H1 (cell line): ENCODE data around the gene IREB2. TPM values are rescaled to one million over a fixed set of nuclear protein-coding genes. Genes with fewer than 3 reads are reported as not detected.

Experiments used
- polyA plus RNA-seq, 7 experiments: library from polyadenylated mRNA; depleted of rRNA in 3 of 7; stranded (reverse) in 5 of 7; unstranded in 2 of 7; fragments of >200 nt in 5 of 7; fragments of 200-250 nt in 2 of 7; gene quantifications; 1 replicate in 5 of 7; 2 replicates in 1 of 7; 4 replicates in 1 of 7; pipeline versions ENCODE4 v1.2.1 to v1.2.3, GENCODE V29; 2011 to 2013; ENCODE audit warnings: missing spikeins in 2 of 7, mixed read lengths in 2 of 7
- total RNA-seq: library from RNA; stranded (reverse); fragmentation: NEBNext Ultra II Directional; extraction: Animal tissue kit (Norgen Biotek cat#: 25700); gene quantifications from 2 replicates; pipeline ENCODE4 v1.2.1, GENCODE V29; 2021
- TF ChIP-seq, protein P1 (sequence below): fragments of 300-600 bp; sonication (generic); IDR thresholded peaks from 2 replicates; pipeline ENCODE4 v1.7.1; 2012; ENCODE audit warnings: low read length, moderate library complexity, mild to moderate bottlenecking, inconsistent platforms; ENCODE audit not compliant: insufficient replicate concordance

IREB2 gene
- total and polyA plus RNA-seq, 2 of the 8 experiments (the other 6 are each of a cell fraction or from before 2014, with no cell fraction given), result 21.0 to 103 TPM

DNA sequence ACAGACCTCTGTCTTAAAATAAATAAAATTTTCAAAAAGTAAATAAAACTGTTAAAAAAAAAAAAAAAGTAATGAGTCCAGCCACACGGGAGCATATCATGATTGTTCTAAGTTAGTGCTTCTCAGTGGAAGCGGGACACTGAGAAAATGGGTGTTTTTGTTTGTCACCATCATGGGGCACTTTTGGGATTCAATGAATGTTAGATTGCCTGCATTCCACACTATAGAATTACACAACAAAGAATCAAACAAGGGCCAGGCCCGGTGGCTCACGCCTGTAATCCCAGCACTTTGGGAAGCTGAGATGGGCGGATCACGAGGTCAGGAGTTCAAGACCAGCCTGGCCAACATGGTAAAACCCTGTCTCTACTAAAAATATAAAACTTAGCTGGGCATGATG is 3.3 kb upstream of the IREB2 start (continued):
- TF ChIP-seq, protein P1, sequence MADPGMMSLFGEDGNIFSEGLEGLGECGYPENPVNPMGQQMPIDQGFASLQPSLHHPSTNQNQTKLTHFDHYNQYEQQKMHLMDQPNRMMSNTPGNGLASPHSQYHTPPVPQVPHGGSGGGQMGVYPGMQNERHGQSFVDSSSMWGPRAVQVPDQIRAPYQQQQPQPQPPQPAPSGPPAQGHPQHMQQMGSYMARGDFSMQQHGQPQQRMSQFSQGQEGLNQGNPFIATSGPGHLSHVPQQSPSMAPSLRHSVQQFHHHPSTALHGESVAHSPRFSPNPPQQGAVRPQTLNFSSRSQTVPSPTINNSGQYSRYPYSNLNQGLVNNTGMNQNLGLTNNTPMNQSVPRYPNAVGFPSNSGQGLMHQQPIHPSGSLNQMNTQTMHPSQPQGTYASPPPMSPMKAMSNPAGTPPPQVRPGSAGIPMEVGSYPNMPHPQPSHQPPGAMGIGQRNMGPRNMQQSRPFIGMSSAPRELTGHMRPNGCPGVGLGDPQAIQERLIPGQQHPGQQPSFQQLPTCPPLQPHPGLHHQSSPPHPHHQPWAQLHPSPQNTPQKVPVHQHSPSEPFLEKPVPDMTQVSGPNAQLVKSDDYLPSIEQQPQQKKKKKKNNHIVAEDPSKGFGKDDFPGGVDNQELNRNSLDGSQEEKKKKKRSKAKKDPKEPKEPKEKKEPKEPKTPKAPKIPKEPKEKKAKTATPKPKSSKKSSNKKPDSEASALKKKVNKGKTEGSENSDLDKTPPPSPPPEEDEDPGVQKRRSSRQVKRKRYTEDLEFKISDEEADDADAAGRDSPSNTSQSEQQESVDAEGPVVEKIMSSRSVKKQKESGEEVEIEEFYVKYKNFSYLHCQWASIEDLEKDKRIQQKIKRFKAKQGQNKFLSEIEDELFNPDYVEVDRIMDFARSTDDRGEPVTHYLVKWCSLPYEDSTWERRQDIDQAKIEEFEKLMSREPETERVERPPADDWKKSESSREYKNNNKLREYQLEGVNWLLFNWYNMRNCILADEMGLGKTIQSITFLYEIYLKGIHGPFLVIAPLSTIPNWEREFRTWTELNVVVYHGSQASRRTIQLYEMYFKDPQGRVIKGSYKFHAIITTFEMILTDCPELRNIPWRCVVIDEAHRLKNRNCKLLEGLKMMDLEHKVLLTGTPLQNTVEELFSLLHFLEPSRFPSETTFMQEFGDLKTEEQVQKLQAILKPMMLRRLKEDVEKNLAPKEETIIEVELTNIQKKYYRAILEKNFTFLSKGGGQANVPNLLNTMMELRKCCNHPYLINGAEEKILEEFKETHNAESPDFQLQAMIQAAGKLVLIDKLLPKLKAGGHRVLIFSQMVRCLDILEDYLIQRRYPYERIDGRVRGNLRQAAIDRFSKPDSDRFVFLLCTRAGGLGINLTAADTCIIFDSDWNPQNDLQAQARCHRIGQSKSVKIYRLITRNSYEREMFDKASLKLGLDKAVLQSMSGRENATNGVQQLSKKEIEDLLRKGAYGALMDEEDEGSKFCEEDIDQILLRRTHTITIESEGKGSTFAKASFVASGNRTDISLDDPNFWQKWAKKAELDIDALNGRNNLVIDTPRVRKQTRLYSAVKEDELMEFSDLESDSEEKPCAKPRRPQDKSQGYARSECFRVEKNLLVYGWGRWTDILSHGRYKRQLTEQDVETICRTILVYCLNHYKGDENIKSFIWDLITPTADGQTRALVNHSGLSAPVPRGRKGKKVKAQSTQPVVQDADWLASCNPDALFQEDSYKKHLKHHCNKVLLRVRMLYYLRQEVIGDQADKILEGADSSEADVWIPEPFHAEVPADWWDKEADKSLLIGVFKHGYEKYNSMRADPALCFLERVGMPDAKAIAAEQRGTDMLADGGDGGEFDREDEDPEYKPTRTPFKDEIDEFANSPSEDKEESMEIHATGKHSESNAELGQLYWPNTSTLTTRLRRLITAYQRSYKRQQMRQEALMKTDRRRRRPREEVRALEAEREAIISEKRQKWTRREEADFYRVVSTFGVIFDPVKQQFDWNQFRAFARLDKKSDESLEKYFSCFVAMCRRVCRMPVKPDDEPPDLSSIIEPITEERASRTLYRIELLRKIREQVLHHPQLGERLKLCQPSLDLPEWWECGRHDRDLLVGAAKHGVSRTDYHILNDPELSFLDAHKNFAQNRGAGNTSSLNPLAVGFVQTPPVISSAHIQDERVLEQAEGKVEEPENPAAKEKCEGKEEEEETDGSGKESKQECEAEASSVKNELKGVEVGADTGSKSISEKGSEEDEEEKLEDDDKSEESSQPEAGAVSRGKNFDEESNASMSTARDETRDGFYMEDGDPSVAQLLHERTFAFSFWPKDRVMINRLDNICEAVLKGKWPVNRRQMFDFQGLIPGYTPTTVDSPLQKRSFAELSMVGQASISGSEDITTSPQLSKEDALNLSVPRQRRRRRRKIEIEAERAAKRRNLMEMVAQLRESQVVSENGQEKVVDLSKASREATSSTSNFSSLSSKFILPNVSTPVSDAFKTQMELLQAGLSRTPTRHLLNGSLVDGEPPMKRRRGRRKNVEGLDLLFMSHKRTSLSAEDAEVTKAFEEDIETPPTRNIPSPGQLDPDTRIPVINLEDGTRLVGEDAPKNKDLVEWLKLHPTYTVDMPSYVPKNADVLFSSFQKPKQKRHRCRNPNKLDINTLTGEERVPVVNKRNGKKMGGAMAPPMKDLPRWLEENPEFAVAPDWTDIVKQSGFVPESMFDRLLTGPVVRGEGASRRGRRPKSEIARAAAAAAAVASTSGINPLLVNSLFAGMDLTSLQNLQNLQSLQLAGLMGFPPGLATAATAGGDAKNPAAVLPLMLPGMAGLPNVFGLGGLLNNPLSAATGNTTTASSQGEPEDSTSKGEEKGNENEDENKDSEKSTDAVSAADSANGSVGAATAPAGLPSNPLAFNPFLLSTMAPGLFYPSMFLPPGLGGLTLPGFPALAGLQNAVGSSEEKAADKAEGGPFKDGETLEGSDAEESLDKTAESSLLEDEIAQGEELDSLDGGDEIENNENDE, result peak; percentile 28
- TF ChIP-seq, all 59 proteins: peak for 2; not testable (repeated sequence) for 57
